Endothelial cell of umbilical vein (primary cell): ENCODE measurements around the gene APBB1. TPM values are rescaled to one million over a fixed set of nuclear protein-coding genes. Genes with fewer than 3 reads are reported as not detected.

ENCODE experiments used
- BruUV-seq: library from RNA; stranded (reverse); fragments of 400-500 nt; replicated peaks from 2 replicates; lab custom pipeline; 2021; lab: Mats Ljungman, UMichigan
- CTCF ChIA-PET: fragments of 300-600, 350-600 bp; sonication (Branson Sonifier 250); formaldehyde crosslinking; loops from one replicate; lab custom pipeline; 2021; ENCODE audit warnings: antibody characterized with exemption, inconsistent platforms; lab: Charles Lee
- POLR2A ChIA-PET: fragments of 300-600, 350-600 bp; sonication (Branson Sonifier 250); formaldehyde crosslinking; loops from one replicate; lab custom pipeline; 2021; ENCODE audit warnings: antibody characterized with exemption, inconsistent platforms; lab: Charles Lee
- DNase-seq: peaks from one replicate; pipeline ENCODE4 v3.0.0-alpha.2; 2011; ENCODE audit warnings: low read depth, low spot score
- FAIRE-seq: peaks from 2 replicates; lab custom pipeline; 2011; peaks lifted over from hg19 to GRCh38; lab: Jason Lieb, UNC
- H2AFZ ChIP-seq: 2 replicates; pipeline ENCODE4 v1.6.0; 2012; ENCODE audit warnings: low read depth, low read length, control low read depth, inconsistent platforms
- H3K27ac ChIP-seq: 2 replicates; pipeline ENCODE4 v1.5.1; 2011; ENCODE audit warnings: low read depth, mild to moderate bottlenecking, control low read depth, low read length, moderate library complexity; ENCODE audit not compliant: insufficient read depth
- H3K27me3 ChIP-seq, 2 experiments: 2 replicates each; pipeline versions ENCODE4 v1.6.0 to v1.6.1; 2011; ENCODE audit warnings: low read length in 2 of 2, mixed read lengths in 1 of 2; ENCODE audit not compliant: control insufficient read depth in 2 of 2, insufficient read depth in 2 of 2
- H3K36me3 ChIP-seq, 2 experiments: 2 replicates in 1 of 2; 3 replicates in 1 of 2; pipeline ENCODE4 v1.5.1; 2011; ENCODE audit warnings: low read length in 2 of 2, mild to moderate bottlenecking in 1 of 2, moderate library complexity in 1 of 2; ENCODE audit not compliant: control insufficient read depth in 2 of 2, insufficient read depth in 2 of 2; ENCODE audit errors: extremely low read depth in 1 of 2
- H3K4me1 ChIP-seq: 3 replicates; pipeline ENCODE4 v1.5.1; 2011; ENCODE audit warnings: mild to moderate bottlenecking, low read length; ENCODE audit not compliant: control insufficient read depth, insufficient read depth; ENCODE audit errors: extremely low read depth
- H3K4me2 ChIP-seq: 2 replicates; pipeline ENCODE4 v1.6.1; 2011; ENCODE audit warnings: low read length, control low read depth, mixed read lengths; ENCODE audit not compliant: insufficient read depth
- H3K4me3 ChIP-seq, 3 experiments: fragments of 200-600 bp in 1 of 3; sonication (generic), shearing (Covaris generic) in 1 of 3; replicated peaks in 1 of 3; 2 replicates each; pipeline ENCODE4 v1.5.1; 2011 to 2016; ENCODE audit warnings: control low read depth in 3 of 3, low read length in 3 of 3, mild to moderate bottlenecking in 2 of 3, inconsistent platforms in 1 of 3, low read depth in 1 of 3, moderate library complexity in 1 of 3; ENCODE audit not compliant: insufficient read depth in 1 of 3
- H3K79me2 ChIP-seq: 2 replicates; pipeline ENCODE4 v1.6.0; 2012; ENCODE audit warnings: low read length, inconsistent platforms; ENCODE audit not compliant: control insufficient read depth, insufficient read depth
- H3K9ac ChIP-seq: replicated peaks from 2 replicates; pipeline ENCODE3; 2011; ENCODE audit warnings: low read length, control low read depth; ENCODE audit not compliant: insufficient read depth; ENCODE audit errors: extremely low read depth
- H3K9me1 ChIP-seq: replicated peaks from 3 replicates; pipeline ENCODE4 v1.6.0; 2011; ENCODE audit warnings: mild to moderate bottlenecking, low read length; ENCODE audit not compliant: control insufficient read depth, insufficient read depth; ENCODE audit errors: extremely low read depth
- H3K9me3 ChIP-seq: replicated peaks from 2 replicates; pipeline ENCODE4 v1.5.1; 2012; ENCODE audit warnings: low read length, inconsistent platforms; ENCODE audit not compliant: control insufficient read depth, insufficient read depth
- H4K20me1 ChIP-seq: replicated peaks from 2 replicates; pipeline ENCODE3; 2011; ENCODE audit warnings: mild to moderate bottlenecking, low read length; ENCODE audit not compliant: control insufficient read depth, insufficient read depth; ENCODE audit errors: extremely low read depth
- EZH2 ChIP-seq: IDR thresholded peaks from 2 replicates; pipeline ENCODE4 v1.6.1; 2012; ENCODE audit warnings: borderline replicate concordance, low read depth, mild to moderate bottlenecking, moderate library complexity, low read length, inconsistent platforms; ENCODE audit not compliant: severe bottlenecking
- FOS ChIP-seq: IDR thresholded peaks from 2 replicates; pipeline ENCODE4 v1.6.1; 2011; ENCODE audit warnings: mild to moderate bottlenecking, low read length, moderate library complexity, borderline replicate concordance; ENCODE audit not compliant: insufficient read depth
- GATA2 ChIP-seq: IDR thresholded peaks from 2 replicates; pipeline ENCODE4 v1.7.0; 2011; ENCODE audit warnings: low read depth, mild to moderate bottlenecking, moderate library complexity, mixed read lengths, low read length; ENCODE audit not compliant: insufficient read length, insufficient read depth
- JUN ChIP-seq: IDR thresholded peaks from 2 replicates; pipeline ENCODE4 v1.6.1; 2011; ENCODE audit warnings: borderline replicate concordance, low read depth; ENCODE audit not compliant: insufficient read length, insufficient read depth
- MYC ChIP-seq: IDR thresholded peaks from one replicate; pipeline ENCODE4 v1.6.1; 2011; ENCODE audit warnings: mild to moderate bottlenecking, low read depth, low read length
- POLR2A ChIP-seq: IDR thresholded peaks from 2 replicates; pipeline ENCODE4 v1.6.1; 2012; ENCODE audit warnings: low read depth, mild to moderate bottlenecking, control low read depth, low read length
- POLR2AphosphoS5 ChIP-seq: IDR thresholded peaks from 2 replicates; pipeline ENCODE4 v1.6.1; 2012; ENCODE audit warnings: low read depth, mild to moderate bottlenecking, control low read depth, low read length, moderate library complexity; ENCODE audit not compliant: insufficient read depth
- dilution Hi-C: fragments of 300-500 bp; cut with MboI; formaldehyde crosslinking; loops from one replicate; pipeline ENCODE4 v1.15.0; 2019; ENCODE audit warnings: low sequenced_read_pairs; ENCODE audit not compliant: extremely low pct_ligation_motif_present
- intact Hi-C: fragments of 100-400 bp; cut with micrococcal nuclease; formaldehyde crosslinking; loops from one replicate; pipeline ENCODE4 v1.10.0; 2022
- polyA plus RNA-seq, 4 experiments: library from polyadenylated mRNA; depleted of rRNA in 3 of 4; stranded (reverse) in 3 of 4; unstranded in 1 of 4; fragments of >200 nt; gene quantifications; 2 replicates each; pipeline versions ENCODE4 v1.2.1 to v1.2.3, GENCODE V29; 2011 to 2012; ENCODE audit warnings: missing spikeins in 1 of 4
- total RNA-seq: library from RNA; stranded (reverse); gene quantifications from 2 replicates; pipeline ENCODE4 v1.2.3, GENCODE V29; 2021
- TF ChIP-seq, protein P1 (sequence below), 2 donors: IDR thresholded peaks; 1 replicate in 1 of 2; 2 replicates in 1 of 2; pipeline ENCODE4 v1.5.1; 2011; ENCODE audit warnings: low read length in 2 of 2, mild to moderate bottlenecking in 2 of 2, moderate library complexity in 2 of 2, control low read depth in 1 of 2, inconsistent platforms in 1 of 2, low read depth in 1 of 2; ENCODE audit not compliant: insufficient read depth in 1 of 2; ENCODE audit errors: extremely low read depth in 1 of 2
- TF ChIP-seq, protein P2 (sequence below): IDR thresholded peaks from 2 replicates; pipeline ENCODE4 v1.6.1; 2011; ENCODE audit not compliant: insufficient read depth, insufficient read length

The APBB1 gene
- total and polyA plus RNA-seq, 2 donors (not counting 3 experiments of a cell fraction or from before 2014, with no cell fraction given): 48.0 to 63.5 TPM

GRCh38 chr11:6440906-6441358, 22.0 kb upstream of the APBB1 start, which contains the start of gene HPX:
Gene HPX, minus strand, starts transcription at chr11:6440987. Its CDS starts 24 bp downstream, at chr11:6440963.
- Histone ChIP-seq H3K9me3 (no peaks in the 10 kb centered on the region), H3K36me3 (no peaks in the 10 kb centered on the region), H3K4me1 (no peaks in the 10 kb centered on the region), H3K4me2 (no peak within 1 kb of the TSS), H4K20me1 (no peaks in the 10 kb centered on the region), H3K27me3 (no peaks in the 10 kb centered on the region), H3K9me1 (no peaks in the 10 kb centered on the region), H3K79me2 (no peaks in the 10 kb centered on the region), H2AFZ (no peak within 1 kb of the TSS), H3K4me3 (no peak within 1 kb of the TSS), H3K27ac (no peak within 1 kb of the TSS), H3K9ac (no peak within 1 kb of the TSS)
- CTCF ChIA-PET: interaction anchor here (1.3 to 9.9 kb wide), 8 partner anchors 8 to 264 kb away, joined by 3 to 638 read pairs (median 12); no protein-coding TSS in a partner anchor
- dilution Hi-C loops: no loop called here
- POLR2A ChIA-PET: no interaction called here
- intact Hi-C loops: no loop called here
- FAIRE-seq: no peak
- TF ChIP-seq MYC: no peak
- TF ChIP-seq, protein P1, sequence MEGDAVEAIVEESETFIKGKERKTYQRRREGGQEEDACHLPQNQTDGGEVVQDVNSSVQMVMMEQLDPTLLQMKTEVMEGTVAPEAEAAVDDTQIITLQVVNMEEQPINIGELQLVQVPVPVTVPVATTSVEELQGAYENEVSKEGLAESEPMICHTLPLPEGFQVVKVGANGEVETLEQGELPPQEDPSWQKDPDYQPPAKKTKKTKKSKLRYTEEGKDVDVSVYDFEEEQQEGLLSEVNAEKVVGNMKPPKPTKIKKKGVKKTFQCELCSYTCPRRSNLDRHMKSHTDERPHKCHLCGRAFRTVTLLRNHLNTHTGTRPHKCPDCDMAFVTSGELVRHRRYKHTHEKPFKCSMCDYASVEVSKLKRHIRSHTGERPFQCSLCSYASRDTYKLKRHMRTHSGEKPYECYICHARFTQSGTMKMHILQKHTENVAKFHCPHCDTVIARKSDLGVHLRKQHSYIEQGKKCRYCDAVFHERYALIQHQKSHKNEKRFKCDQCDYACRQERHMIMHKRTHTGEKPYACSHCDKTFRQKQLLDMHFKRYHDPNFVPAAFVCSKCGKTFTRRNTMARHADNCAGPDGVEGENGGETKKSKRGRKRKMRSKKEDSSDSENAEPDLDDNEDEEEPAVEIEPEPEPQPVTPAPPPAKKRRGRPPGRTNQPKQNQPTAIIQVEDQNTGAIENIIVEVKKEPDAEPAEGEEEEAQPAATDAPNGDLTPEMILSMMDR (IDR thresholded peaks at IDR 0.05; ENCODE audit: extremely low read depth in 1 of 2, insufficient read depth in 1 of 2, low read depth in 1 of 2, low read length in 2 of 2): no peak
- TF ChIP-seq FOS: no peak
- no peak for TF ChIP-seq GATA2
- no peak for TF ChIP-seq EZH2
- TF ChIP-seq, protein P2, sequence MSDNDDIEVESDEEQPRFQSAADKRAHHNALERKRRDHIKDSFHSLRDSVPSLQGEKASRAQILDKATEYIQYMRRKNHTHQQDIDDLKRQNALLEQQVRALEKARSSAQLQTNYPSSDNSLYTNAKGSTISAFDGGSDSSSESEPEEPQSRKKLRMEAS: no peak
- no peak for TF ChIP-seq JUN
- no peak for TF ChIP-seq POLR2AphosphoS5
- TF ChIP-seq POLR2A: no peak
- no TSS peak for BruUV-seq
- DNase-seq: no peak
